GM19467 (cell line): ENCODE data around the gene DOCK2.

Experiments
- ATAC-seq: cut with Tn5 transposase; IDR thresholded peaks from one replicate; pipeline ENCODE4 v1.9.1; 2021; ENCODE audit warnings: mild to moderate bottlenecking, moderate library complexity; ENCODE audit not compliant: unreplicated experiment

Gene DOCK2

DNA sequence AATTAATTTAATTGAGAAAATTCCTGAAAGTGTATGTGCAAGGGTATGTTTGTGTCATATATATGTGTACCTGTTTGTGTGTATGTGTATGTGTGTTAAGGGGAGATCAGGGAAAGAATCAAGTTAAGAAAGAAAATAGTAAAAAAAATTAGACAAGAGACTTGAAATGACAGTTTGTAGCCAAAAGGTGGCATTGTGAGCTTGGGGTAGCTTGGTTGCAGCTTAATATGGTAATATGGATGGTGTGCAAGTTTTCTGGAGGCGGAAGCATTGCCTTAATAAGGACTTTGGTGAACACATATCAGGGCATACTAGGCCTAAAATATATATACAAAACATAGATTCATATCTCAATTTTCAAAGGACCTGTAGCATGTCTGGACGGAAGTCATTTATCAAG lies 213.3 kb downstream of the DOCK2 start:
- no peak for ATAC-seq

GRCh38 chr5:169851321-169851850 lies 214.3 kb downstream of the DOCK2 start:
- ATAC-seq = no peak

- no peak for ATAC-seq
Measured at GRCh38 chr5:169856571-169856970, 219.5 kb downstream of the DOCK2 start.

DNA sequence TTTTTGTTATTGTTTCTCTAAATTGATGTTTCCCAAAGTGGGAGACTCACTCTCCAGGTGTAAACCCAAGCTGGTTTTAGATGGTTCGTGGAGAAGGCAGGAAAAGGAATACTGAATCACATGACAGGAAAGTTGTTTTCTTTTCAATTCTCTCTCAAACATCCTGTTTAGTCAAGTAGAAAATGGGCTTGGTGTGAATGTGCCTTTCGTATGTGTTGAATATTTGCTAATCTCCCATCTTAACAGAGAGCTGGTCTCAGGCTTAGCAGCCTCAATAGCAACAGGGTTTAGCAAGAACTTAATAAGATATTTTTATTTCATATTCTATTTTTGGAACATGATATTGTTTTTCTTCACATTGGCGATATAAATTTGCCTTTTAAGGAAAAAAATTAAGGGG lies 223.5 kb downstream of the DOCK2 start:
- no peak for ATAC-seq

GRCh38 chr5:169861433-169861832 lies 224.4 kb downstream of the DOCK2 start:
- no peak for ATAC-seq

- ATAC-seq = no peak
Measured at GRCh38 chr5:169861934-169862333, 224.9 kb downstream of the DOCK2 start.

DNA sequence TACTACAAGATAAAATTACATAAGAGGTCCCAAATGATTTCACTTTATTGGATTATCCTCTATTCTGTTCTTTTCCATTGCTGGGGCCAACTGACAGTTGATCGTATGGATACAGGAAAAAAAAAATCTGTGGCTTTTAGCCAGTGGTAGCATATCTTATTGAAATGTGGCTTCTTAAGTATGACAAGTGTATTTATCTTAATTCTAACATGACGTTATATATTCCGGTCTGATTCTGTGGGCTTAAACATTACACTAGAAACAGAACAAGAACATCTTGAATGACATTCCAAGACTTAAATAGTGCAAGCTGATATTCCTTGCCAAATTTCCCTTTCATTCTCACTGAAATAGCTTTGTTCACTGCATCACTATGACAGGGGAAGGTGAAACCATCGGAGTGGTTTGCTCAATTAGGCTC lies 225.3 kb downstream of the DOCK2 start:
- ATAC-seq = no peak

DNA sequence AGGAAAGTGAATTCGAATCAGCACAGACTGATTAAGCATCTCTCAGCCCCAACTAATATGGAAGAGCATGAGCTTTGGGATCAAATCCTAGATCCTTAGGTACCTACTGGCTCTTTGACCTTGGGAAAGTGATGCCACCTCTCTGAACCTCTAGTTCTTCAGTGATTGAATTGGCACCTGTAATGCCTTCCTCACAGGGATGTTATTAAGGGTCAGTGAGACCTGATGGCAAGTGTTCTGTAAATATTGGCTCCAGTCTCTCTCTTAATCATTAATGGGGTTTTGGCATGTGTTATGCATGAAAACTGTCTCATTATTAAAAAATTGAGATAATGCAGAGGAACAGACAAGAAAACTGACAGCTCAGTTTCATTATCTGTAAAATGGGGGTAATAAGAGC lies 227.4 kb downstream of the DOCK2 start:
- no peak for ATAC-seq

- ATAC-seq = no peak
Measured at GRCh38 chr5:169867347-169867746, 230.3 kb downstream of the DOCK2 start.

GRCh38 chr5:169869066-169869465 lies 232.0 kb downstream of the DOCK2 start:
- ATAC-seq = no peak

DNA sequence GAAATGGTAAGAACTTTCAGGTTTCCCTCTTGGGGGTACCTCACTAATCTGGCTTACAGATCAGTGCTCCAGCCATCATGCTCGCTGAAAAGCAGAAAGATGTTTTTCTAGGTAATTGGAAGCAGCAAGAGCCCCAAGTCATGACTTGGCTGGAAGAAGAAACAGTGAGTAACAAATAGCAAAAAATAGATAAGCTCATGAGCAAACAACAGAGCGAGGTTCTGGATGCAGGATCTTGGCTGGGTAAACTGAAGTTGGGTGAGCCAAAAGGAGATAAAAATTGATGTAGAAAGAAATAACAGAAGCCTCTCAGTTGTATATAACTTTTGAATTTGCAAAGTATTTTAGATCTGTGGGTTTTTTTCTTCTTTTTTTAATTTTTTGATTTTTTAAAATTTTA lies 233.1 kb downstream of the DOCK2 start:
- ATAC-seq = no peak

GRCh38 chr5:169871826-169872490 lies 234.9 kb downstream of the DOCK2 start:
- no peak for ATAC-seq

DNA sequence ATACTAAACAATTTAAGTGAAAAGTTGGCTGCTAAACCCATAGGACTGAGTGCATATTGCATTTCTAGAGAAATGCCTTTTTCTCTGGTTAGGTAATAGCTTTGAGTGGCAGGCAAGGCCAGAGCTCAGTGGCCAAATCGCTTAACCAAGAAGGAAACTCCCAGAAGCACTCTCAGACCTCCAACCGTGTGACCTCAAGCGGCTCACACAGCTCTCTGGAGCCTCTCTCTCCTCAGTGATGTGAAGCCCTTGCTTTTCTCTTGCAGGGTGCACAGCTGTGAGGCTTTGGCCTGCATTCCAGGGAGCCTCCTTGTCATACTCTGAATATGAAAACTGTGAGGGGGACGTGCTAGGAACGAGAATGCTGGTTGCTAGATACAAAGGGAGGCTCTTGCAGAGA lies 236.6 kb downstream of the DOCK2 start:
- ATAC-seq = no peak

- ATAC-seq = no peak
Measured at GRCh38 chr5:169874621-169875020, 237.5 kb downstream of the DOCK2 start.

DNA sequence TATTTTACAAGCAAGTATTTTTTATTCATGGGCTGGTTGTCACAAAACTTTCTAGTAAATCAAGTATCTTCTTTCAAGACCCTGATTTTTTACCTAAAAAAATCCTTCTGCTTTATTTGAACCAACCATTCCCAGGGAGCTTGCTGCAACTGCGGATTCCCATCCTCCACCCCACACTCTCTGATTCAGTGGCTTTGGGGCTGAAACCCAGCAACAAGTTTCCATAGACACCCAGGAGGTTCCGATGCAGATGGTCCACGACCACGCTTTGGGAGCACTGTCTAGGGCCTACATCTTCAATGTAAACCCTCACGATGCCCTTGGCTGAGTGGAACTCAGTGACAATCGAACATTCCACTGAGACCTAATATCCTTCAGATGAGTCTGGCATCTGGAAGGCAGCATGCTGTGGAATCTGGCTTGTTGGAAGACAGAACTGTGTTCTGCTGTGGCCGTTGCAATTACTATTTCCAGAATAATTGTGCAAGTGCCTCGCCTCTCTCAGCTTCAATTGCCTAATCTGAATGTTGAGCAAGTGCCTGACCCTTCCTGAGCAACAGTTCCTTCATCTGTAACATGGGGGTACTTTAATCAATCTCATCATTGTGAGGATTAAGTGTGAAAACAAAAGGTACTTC lies 238.1 kb downstream of the DOCK2 start:
- ATAC-seq = no peak

- no peak for ATAC-seq
Measured at GRCh38 chr5:169875731-169876130, 238.7 kb downstream of the DOCK2 start.

DNA sequence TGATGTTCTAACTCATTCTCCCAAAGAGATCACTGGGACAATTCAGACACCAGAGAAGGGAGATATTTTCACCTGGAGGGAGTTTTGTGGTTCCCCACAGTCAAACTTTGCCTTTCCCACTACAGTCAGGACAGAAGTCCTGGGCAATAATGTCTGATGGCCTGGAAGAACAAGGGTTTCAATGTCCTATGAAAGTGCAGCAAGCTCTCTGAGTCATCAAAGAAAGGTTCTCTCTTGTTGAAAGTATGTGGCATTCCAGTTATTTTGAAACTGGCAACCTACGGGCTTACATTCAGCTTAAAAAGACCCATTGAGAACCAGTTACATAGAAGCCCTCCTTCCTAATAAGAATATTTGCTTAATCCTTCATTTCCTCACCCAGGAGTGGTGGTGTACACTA lies 239.3 kb downstream of the DOCK2 start:
- ATAC-seq = no peak

GRCh38 chr5:169880012-169880663 lies 243.1 kb downstream of the DOCK2 start:
- ATAC-seq = no peak

DNA sequence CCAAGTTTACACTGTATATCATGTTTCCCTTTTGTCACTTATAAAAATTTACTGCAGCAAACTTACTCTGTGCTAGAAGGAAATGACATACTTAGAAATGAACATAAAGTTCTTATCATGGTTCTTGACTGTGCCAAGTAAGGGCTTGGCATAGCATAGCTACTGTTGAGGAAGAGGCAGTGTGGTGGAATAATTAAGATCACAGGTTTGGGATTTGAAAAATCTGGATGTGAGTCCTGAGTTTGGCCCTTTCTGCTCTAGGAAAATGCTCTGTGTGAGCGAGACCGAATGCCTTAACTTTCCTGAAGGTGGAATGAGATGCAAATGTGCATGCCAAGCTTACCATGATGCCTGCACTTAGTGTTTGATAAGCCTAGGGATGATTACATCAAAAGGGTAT lies 243.7 kb downstream of the DOCK2 start:
- no peak for ATAC-seq

DNA sequence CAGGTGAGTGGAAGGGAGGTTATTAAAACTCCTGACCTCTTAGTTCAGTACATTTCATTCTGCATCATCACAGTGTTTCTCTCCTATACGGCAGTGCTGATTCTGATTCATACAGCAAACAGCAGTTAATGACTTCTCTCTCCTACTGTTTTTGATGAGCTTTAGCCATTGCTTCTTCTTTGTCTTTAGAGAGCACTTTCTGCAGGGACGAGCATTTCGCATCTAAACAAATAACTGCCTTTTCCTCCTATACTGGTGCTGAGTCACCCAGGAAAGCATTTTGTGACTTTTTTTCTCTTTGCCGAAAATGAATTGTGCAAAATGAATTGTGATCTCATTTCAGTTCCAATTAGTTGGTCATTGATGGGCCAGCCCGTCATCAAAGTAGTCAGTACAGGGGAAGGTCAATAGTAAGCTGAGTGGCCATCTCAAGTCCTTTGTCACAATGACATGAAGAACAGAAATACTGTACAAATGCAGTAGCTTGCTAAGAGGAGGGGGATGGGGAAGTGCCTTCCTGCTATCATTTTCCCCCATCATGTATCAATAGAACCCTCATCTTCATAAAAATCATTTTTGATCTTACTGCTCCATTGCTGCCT lies 244.7 kb downstream of the DOCK2 start:
- ATAC-seq = no peak

- ATAC-seq = no peak
Measured at GRCh38 chr5:169886033-169886432, 249.0 kb downstream of the DOCK2 start.

GRCh38 chr5:169886677-169887076 lies 249.6 kb downstream of the DOCK2 start:
- no peak for ATAC-seq
